ENCODE results near the gene CTSF.

CTSF gene

DNA sequence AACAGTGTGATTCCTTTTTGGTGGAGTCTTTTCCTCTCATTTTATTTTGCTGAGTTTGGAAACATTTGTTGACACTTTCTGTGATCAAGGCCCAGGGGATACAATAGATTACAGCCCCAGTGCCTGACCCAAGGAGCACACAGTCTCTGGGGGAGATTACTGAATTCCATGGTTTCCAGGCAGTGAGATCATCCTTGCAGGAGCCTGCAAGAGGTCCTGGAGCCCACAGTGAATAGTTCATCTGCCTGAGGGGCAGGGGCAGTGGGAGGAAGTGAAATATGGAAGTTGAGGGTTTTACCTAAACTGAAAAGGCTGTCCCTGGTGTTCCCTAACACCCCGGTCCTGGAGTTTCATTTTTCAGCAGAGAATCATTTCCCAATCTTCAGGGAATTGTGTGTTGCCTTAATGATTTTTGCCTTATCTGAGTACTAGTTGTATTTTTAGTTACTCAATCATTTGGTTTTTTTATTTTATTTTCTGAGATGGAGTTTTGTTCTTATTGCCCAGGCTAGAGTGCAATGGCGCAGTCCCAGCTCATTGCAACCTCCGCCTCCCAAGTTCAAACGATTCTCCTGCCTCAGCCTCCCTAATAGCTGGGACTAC is 32.3 kb upstream of the CTSF start:
- TF ChIP-seq ZBTB7A (IDR thresholded peaks at IDR 0.05; ENCODE audit: low read depth), result no peak
- TF ChIP-seq FOXM1 (IDR thresholded peaks at IDR 0.05; ENCODE audit: borderline replicate concordance, low read depth), result no peak
- TF ChIP-seq TAF1 (IDR thresholded peaks at IDR 0.05; ENCODE audit: low read depth), result no peak
- TF ChIP-seq YY1 (IDR thresholded peaks at IDR 0.05; ENCODE audit: low read depth), result no peak
- no peak for TF ChIP-seq EGR1 (IDR thresholded peaks at IDR 0.05)
- no peak for TF ChIP-seq EP300 (IDR thresholded peaks at IDR 0.05; ENCODE audit: borderline replicate concordance)
- TF ChIP-seq NFIC (IDR thresholded peaks at IDR 0.05), result no peak
- TF ChIP-seq, protein P1, sequence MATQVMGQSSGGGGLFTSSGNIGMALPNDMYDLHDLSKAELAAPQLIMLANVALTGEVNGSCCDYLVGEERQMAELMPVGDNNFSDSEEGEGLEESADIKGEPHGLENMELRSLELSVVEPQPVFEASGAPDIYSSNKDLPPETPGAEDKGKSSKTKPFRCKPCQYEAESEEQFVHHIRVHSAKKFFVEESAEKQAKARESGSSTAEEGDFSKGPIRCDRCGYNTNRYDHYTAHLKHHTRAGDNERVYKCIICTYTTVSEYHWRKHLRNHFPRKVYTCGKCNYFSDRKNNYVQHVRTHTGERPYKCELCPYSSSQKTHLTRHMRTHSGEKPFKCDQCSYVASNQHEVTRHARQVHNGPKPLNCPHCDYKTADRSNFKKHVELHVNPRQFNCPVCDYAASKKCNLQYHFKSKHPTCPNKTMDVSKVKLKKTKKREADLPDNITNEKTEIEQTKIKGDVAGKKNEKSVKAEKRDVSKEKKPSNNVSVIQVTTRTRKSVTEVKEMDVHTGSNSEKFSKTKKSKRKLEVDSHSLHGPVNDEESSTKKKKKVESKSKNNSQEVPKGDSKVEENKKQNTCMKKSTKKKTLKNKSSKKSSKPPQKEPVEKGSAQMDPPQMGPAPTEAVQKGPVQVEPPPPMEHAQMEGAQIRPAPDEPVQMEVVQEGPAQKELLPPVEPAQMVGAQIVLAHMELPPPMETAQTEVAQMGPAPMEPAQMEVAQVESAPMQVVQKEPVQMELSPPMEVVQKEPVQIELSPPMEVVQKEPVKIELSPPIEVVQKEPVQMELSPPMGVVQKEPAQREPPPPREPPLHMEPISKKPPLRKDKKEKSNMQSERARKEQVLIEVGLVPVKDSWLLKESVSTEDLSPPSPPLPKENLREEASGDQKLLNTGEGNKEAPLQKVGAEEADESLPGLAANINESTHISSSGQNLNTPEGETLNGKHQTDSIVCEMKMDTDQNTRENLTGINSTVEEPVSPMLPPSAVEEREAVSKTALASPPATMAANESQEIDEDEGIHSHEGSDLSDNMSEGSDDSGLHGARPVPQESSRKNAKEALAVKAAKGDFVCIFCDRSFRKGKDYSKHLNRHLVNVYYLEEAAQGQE (IDR thresholded peaks at IDR 0.05; ENCODE audit: low read depth), result no peak
- TF ChIP-seq TEAD4 (IDR thresholded peaks at IDR 0.05), result no peak
- TF ChIP-seq RAD21 (IDR thresholded peaks at IDR 0.05; ENCODE audit: low read depth), result no peak
- TF ChIP-seq, protein P2, sequence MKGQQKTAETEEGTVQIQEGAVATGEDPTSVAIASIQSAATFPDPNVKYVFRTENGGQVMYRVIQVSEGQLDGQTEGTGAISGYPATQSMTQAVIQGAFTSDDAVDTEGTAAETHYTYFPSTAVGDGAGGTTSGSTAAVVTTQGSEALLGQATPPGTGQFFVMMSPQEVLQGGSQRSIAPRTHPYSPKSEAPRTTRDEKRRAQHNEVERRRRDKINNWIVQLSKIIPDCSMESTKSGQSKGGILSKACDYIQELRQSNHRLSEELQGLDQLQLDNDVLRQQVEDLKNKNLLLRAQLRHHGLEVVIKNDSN (IDR thresholded peaks at IDR 0.05), result no peak
- TF ChIP-seq CEBPB (IDR thresholded peaks at IDR 0.05), result no peak
- no peak for TF ChIP-seq CREB1 (IDR thresholded peaks at IDR 0.05; ENCODE audit: low read depth)
- TF ChIP-seq, protein P3, sequence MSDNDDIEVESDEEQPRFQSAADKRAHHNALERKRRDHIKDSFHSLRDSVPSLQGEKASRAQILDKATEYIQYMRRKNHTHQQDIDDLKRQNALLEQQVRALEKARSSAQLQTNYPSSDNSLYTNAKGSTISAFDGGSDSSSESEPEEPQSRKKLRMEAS (IDR thresholded peaks at IDR 0.05), result no peak
- TF ChIP-seq TCF12 (IDR thresholded peaks at IDR 0.05; ENCODE audit: low read depth), result no peak

DNA sequence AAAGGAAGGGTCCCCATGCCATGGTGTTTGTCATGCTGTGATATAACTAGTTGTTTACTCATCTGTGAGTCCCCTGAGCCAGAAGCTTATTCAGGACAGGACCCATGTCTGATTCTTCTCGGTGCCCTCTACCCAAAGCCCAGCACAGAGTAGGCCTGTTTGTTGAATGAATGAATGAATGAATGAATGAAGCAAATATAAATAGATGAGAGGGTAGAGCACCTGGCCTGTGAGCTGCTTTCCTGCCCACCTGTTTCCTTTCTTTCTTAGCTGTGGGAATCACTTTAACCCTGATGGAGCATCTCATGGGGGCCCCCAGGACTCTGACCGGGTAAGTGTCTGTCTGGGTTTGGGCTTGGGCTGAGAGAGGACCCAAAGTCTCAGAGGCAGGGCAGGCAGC is 31.8 kb upstream of the CTSF start:
- TF ChIP-seq, protein P3 (IDR thresholded peaks at IDR 0.05), result no peak
- no peak for TF ChIP-seq EP300 (IDR thresholded peaks at IDR 0.05; ENCODE audit: borderline replicate concordance)
- no peak for TF ChIP-seq TEAD4 (IDR thresholded peaks at IDR 0.05)
- no peak for TF ChIP-seq FOXM1 (IDR thresholded peaks at IDR 0.05; ENCODE audit: borderline replicate concordance, low read depth)
- TF ChIP-seq YY1 (IDR thresholded peaks at IDR 0.05; ENCODE audit: low read depth), result no peak

DNA sequence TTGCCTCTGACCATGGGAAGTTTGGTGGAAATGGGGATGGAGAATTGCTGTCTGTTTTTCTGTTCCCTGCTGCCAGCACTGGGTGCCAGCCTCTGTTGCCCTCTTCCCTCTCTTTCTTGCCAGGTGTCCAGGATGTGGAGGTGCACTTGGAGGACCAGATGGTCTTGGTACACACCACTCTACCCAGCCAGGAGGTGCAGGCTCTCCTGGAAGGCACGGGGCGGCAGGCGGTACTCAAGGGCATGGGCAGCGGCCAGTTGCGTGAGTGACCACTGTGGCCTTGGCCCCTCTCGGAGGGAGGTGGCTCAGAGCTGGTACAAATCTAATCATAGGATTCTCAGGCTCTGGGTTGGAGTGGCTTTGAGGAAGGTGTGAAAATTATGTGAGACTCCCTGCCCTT is 30.6 kb upstream of the CTSF start:
- TF ChIP-seq CREB1 (IDR thresholded peaks at IDR 0.05; ENCODE audit: low read depth), result no peak
- no peak for TF ChIP-seq ZBTB7A (IDR thresholded peaks at IDR 0.05; ENCODE audit: low read depth)
- TF ChIP-seq YY1 (IDR thresholded peaks at IDR 0.05; ENCODE audit: low read depth), result no peak
- TF ChIP-seq, protein P1 (IDR thresholded peaks at IDR 0.05; ENCODE audit: low read depth), result no peak
- TF ChIP-seq EGR1 (IDR thresholded peaks at IDR 0.05), result no peak
- TF ChIP-seq EP300 (IDR thresholded peaks at IDR 0.05; ENCODE audit: borderline replicate concordance), result no peak
- TF ChIP-seq, protein P3 (IDR thresholded peaks at IDR 0.05), result no peak
- no peak for TF ChIP-seq FOXM1 (IDR thresholded peaks at IDR 0.05; ENCODE audit: borderline replicate concordance, low read depth)
- no peak for TF ChIP-seq RAD21 (IDR thresholded peaks at IDR 0.05; ENCODE audit: low read depth)
- no peak for TF ChIP-seq TAF1 (IDR thresholded peaks at IDR 0.05; ENCODE audit: low read depth)
- TF ChIP-seq TCF12 (IDR thresholded peaks at IDR 0.05; ENCODE audit: low read depth), result no peak
- no peak for TF ChIP-seq TEAD4 (IDR thresholded peaks at IDR 0.05)
- no peak for TF ChIP-seq CEBPB (IDR thresholded peaks at IDR 0.05)
- TF ChIP-seq, protein P2 (IDR thresholded peaks at IDR 0.05), result no peak
- no peak for TF ChIP-seq NFIC (IDR thresholded peaks at IDR 0.05)

DNA sequence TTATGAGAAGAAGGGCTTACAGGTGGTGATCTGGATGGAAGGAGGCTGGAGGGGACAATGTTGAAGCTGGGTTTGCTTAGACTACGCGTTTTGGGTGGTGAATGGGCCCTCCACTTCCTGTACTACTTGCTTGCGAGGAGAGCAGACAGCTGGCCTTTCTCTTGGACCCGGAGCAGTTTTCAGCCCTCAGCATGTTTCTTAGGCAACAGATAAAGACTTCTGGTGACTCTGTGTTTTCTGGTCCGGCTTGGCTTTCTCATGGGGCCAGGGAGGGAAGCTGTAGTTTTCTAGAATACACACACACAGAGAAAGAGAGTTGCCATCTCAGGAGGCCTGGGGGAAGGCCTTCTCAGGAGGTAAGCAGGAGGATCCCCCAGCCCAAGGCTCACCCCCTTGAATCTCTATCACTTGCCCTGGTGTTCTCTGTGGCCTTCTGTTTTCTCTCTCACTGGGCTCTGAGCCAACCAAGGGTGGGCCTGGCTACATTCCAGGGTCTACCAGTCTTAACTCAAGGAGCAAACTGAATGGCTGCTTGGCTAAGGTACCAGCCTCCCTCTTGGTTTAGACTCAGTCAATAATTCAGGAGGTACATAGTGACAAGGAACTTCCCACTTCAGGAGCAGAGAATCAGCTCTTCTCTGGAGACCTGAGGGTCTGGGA is 27.0 kb upstream of the CTSF start:
- no peak for TF ChIP-seq EGR1 (IDR thresholded peaks at IDR 0.05)
- peak; percentile 58 for TF ChIP-seq NFIC (IDR thresholded peaks at IDR 0.05)
- TF ChIP-seq, protein P3 (IDR thresholded peaks at IDR 0.05), result no peak
- TF ChIP-seq, protein P1 (IDR thresholded peaks at IDR 0.05; ENCODE audit: low read depth), result no peak
